NB4 (cell line): ENCODE data around the gene SGMS1.

Experiments used
- DNase-seq: peaks from one replicate; pipeline ENCODE4 v3.0.0; 2010; ENCODE audit warnings: low read depth
- H3K4me3 ChIP-seq: one replicate; pipeline ENCODE4 v1.5.1; 2011; ENCODE audit warnings: mild to moderate bottlenecking, low read depth, low read length, moderate library complexity
- MYC ChIP-seq: IDR thresholded peaks from 2 replicates; pipeline ENCODE4 v1.6.1; 2011; ENCODE audit warnings: low read depth, low read length
- POLR2A ChIP-seq: IDR thresholded peaks from 2 replicates; pipeline ENCODE4 v1.6.1; 2011; ENCODE audit warnings: mild to moderate bottlenecking; ENCODE audit not compliant: insufficient read length; ENCODE audit errors: extremely low read depth
- TF ChIP-seq, protein P1 (sequence below): IDR thresholded peaks from 2 replicates; pipeline ENCODE4 v1.6.1; 2011; ENCODE audit warnings: low read depth, low read length
- TF ChIP-seq, protein P2 (sequence below): IDR thresholded peaks from one replicate; pipeline ENCODE4 v1.5.1; 2012; ENCODE audit warnings: low read depth, low read length

Gene SGMS1

DNA sequence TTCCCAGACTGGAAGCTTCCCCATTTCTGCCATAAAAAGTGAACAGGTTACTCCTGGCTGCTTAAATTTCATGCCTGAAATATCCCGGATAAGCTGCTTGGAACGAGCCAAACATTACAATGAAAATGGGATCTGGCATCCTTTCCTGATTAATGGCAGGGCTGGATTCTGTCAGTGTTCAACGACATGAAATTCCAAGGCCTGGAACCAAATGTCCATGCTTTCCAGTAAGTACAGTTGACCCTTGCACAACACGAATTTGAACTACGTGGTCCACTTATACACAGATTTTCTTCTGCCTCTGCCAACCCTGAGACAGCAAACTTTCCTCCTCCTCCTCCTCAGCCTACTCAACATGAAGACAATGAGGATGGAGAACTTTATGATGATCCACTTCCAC is 65.4 kb downstream of the SGMS1 start:
- TF ChIP-seq, protein P1, sequence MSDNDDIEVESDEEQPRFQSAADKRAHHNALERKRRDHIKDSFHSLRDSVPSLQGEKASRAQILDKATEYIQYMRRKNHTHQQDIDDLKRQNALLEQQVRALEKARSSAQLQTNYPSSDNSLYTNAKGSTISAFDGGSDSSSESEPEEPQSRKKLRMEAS: no peak
- TF ChIP-seq MYC (no peak), POLR2A (no peak)
- TF ChIP-seq, protein P2, sequence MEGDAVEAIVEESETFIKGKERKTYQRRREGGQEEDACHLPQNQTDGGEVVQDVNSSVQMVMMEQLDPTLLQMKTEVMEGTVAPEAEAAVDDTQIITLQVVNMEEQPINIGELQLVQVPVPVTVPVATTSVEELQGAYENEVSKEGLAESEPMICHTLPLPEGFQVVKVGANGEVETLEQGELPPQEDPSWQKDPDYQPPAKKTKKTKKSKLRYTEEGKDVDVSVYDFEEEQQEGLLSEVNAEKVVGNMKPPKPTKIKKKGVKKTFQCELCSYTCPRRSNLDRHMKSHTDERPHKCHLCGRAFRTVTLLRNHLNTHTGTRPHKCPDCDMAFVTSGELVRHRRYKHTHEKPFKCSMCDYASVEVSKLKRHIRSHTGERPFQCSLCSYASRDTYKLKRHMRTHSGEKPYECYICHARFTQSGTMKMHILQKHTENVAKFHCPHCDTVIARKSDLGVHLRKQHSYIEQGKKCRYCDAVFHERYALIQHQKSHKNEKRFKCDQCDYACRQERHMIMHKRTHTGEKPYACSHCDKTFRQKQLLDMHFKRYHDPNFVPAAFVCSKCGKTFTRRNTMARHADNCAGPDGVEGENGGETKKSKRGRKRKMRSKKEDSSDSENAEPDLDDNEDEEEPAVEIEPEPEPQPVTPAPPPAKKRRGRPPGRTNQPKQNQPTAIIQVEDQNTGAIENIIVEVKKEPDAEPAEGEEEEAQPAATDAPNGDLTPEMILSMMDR: no peak
- H3K4me3 ChIP-seq: no peak overlapping the region
- DNase-seq: no peak

DNA sequence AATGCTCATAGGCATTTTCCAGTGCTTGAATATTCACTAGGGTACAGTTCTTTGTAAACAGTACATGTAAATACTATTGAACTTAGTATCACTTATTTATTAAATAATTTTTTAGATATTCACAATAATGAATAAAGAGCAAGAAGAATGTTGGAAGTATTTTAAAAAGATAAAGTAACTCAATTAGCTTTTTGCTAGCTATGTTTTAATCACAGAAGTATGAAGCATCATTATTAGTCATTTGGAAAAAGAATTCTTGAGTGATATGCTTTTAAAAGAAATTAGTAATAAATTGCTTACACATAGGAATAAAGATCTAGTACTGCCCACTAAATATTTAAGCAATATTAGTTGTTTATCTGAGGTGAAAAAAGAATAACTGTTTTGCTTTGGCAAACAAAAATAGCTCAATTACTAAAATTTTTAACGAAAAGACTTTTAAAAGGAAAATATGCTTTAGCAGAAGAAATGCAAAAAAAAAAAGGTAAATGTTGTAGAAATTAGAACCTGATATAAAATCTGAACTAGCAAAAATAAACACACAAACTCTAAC is 66.5 kb downstream of the SGMS1 start:
- DNase-seq: no peak
- H3K4me3 ChIP-seq: no peak overlapping the region
- no peak for TF ChIP-seq MYC
- no peak for TF ChIP-seq POLR2A
- TF ChIP-seq, protein P1: no peak
- TF ChIP-seq, protein P2: no peak

DNA sequence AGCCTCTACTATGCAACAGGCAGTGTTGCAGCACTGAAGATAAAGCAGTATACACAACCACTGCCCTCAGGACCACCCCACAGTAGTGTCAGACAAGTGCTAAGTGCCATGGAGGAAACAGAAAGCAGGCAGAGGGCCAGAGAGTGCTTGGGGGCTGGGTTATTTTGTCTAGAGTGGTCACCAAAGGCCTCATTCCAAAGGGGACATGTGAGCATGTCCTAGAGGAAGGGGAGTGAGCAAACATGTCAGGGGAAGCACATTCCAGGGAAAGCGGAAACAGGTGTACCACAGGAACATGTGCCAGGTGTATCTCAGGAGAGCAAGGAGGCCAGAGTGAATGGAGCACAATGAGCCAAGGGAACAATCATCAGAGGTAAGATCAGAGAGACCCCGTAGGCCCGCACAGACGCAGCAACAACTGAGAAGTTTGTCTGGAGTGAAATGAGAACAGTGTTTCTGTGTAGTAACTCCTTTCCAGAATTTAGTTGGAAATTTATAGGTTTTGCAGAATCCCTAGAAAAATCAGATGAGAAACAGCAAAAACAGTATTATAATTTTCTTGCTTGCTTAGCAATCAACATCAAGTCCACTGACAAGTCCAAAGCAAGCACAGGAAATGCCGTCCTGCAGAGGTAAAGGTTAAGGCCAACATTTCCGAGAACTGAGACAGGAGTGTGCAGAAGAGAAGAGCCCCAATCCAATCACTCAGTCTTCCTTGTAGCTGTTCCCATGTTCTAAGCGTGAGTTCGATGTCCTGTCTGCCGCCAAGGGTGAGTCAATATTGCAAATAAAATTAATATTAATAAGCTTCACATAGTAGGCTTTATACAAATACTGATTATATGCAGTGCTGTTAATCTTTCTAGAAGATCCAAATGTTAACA is 67.3 kb downstream of the SGMS1 start:
- DNase-seq: no peak
- TF ChIP-seq POLR2A (no peak), MYC (no peak)
- TF ChIP-seq, protein P2: no peak
- TF ChIP-seq, protein P1: no peak
- H3K4me3 ChIP-seq: no peak overlapping the region

DNA sequence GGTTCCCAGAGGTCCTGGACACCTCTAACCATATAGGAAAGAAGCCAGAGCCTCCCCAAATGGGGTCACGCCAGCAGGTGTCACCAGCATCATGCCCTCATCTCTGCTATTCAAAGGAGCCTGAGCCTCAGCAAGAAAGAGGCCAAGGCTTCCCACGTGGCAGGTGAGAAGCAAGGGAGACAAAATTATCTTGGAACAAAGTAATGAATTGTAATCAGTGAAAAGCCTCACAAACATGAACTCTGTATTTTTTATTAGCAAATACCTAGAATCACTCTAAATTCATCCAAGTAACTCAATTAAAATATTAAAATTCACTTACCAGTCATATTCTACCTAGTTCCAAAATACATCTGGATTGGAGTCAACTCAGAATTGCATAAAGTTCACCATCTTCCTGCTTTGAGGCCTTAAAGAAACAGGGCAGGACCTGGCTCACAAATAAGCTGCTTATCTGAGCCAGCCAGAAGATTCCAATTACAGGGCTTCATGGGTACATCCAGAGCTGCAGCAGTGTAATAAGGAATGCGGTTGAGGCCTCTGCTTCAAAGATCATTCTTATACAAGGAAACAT is 68.7 kb downstream of the SGMS1 start:
- no peak overlapping the region for H3K4me3 ChIP-seq
- no peak for TF ChIP-seq MYC
- TF ChIP-seq, protein P1: no peak
- TF ChIP-seq, protein P2: no peak
- no peak for TF ChIP-seq POLR2A
- DNase-seq: no peak

DNA sequence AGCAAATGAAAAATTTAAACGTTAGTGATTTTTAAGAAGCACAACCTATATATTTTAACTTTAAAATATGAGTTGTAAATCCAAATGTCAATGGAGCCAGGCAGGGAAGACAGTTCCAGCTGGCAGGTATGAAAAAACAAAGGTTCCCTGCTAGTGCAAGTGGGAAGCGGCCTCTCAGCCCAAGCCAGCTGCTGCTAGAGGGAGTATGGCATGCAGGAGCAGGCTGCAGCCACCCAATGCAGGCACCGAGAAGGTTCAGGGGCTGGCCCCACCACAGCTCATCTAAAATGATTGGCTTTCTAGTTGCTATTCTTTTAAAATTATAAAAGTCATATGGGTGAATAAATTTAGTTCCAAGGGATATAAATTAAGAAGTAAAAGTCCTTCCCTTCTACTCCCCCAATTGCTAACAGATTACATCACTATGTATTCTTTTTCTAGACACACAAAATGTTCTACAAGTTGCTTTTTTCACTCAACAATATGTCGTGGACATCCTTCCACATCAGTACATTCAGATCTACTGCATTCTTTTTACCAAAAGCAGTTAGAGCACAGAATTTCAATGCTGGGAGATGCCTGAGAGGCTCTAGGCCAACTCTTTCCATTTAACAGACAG is 69.3 kb downstream of the SGMS1 start:
- DNase-seq: no peak
- H3K4me3 ChIP-seq: no peak overlapping the region
- TF ChIP-seq MYC: no peak
- TF ChIP-seq, protein P2: no peak
- TF ChIP-seq POLR2A: no peak
- TF ChIP-seq, protein P1: no peak
